ENCODE measurements around the gene EBF3. TPM values are rescaled to one million over a fixed set of nuclear protein-coding genes. Genes with fewer than 3 reads are reported as not detected.

Gene EBF3
- total and polyA plus RNA-seq, 4 donors: 0.13 to 23.3 (median 4.3) TPM

DNA sequence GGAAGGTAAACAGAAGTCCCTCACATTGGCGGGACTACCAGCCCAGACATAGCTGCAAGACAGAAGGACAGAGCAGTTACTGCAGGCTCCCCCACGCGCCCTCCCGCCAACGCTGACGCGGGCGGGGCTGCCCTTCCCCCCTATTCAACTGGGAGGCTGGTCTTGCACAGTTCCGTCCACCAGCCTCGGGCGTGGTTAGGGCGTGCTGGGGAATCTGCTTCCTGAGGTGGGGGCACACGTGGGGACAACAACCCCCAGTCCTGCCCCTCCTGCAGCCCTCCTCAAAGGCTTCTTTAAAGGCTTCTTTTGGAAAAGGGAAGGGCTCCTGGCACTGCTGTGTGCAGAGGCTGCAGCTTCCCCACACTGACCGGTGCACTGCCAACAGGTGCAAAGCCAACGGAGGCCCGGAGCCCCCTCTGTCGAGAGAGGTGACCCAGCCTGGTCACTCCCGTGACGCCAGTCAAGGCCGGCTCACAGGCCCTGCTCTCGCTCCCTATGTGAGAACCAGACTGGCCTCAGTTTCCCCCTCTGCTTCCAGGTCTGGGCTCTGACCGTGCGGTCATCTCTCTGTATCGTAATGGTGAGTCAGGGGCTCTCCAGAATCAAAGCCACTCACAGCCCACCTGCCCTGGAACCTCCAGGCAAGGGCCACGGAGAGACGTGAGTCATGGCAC is 126.0 kb downstream of the EBF3 start:
- H3K9me3 ChIP-seq (ENCODE audit: control insufficient read depth, low read length): no peaks in the 10 kb centered on the region
- ATAC-seq (ENCODE audit: low FRiP score) (no peak), DNase-seq (no peak)
- intact Hi-C loops (cut with DNase I): no loop called here
- H3K27ac ChIP-seq (ENCODE audit: low read depth in 1 of 2, low read length in 2 of 2): no peak overlapping the region
- no peak overlapping the region for H3K4me3 ChIP-seq (ENCODE audit: low read length in 2 of 2)
- no peaks in the 10 kb centered on the region for H3K36me3 ChIP-seq (ENCODE audit: control insufficient read depth in 1 of 2, insufficient read depth in 2 of 2, low read length in 1 of 2)
- no peaks in the 10 kb centered on the region for H3K4me1 ChIP-seq (ENCODE audit: control insufficient read depth in 1 of 2, insufficient read depth in 2 of 2, low read length in 2 of 2)
- no peaks in the 10 kb centered on the region for H3K27me3 ChIP-seq (ENCODE audit: control insufficient read depth in 1 of 2, insufficient read depth in 2 of 2, low read length in 1 of 2)
- WGBS, 2 donors: 88 to 92% methylated on average over 22 to 26 of the region's 26 CpGs

DNA sequence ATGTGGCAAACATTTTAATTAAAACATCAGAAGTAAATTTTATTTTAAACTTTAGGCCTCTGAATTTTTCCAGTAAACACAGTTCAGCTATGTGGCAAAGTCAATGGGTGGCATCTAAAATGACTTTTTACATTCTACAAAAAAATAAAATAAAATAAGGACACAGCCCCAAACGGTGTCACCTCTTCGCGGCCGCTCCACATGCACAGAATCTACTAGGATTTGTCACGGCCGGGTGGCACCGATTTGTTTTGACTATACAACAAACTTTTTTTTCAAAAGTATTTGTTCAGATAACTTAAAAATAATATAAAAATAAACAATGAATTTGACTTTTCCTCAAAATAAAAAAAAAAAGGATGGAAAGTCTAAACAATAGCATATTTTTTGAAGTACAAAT is 127.8 kb downstream of the EBF3 start:
- Histone ChIP-seq H3K4me1 (ENCODE audit: control insufficient read depth in 1 of 2, insufficient read depth in 2 of 2, low read length in 2 of 2) (no peaks in the 10 kb centered on the region), H3K4me3 (ENCODE audit: low read length in 2 of 2) (no peak overlapping the region), H3K27me3 (ENCODE audit: control insufficient read depth in 1 of 2, insufficient read depth in 2 of 2, low read length in 1 of 2) (no peaks in the 10 kb centered on the region), H3K36me3 (ENCODE audit: control insufficient read depth in 1 of 2, insufficient read depth in 2 of 2, low read length in 1 of 2) (no peaks in the 10 kb centered on the region), H3K9me3 (ENCODE audit: control insufficient read depth, low read length) (no peaks in the 10 kb centered on the region), H3K27ac (ENCODE audit: low read depth in 1 of 2, low read length in 2 of 2) (no peak overlapping the region)
- no peak for DNase-seq
- intact Hi-C loops (cut with DNase I): no loop called here
- 93 to 94% methylated on average over 7 of the region's 7 CpGs for WGBS, 2 donors
- ATAC-seq (ENCODE audit: low FRiP score): no peak

DNA sequence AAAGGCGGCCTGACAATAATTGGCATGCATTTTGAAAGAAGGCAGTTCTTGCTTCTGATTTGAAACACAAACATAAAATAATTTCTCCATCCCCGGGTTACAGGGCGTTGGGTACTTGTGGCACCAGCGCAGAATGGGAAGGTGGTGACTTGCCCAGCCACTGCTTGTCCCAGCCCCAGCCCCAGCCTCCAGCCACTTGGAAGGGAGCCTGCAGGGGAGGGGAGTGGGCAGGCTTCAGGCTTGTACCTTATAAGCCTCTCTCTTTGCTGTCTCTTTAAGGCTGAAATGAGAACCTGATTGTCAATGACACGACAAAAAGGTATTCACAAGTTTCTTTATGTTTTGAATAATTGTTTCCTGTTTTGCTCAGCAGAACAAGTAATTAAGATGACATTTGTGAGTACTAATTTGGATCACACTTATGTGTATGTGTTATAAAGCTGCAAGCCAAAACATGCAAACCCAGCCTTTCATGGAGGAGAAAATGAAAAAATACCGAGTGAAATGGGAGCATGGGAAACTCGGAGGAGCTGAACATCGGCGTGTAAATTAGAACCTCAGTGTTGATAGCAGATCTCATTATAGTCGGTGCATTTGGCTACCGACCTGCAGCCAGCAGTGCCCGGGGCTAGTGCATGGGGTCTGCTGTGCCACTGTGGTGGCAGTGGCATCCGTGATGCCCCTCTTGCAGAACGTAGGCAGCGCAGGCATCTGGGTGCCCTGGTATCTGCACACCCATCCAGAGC is 129.9 kb downstream of the EBF3 start:
- H3K4me3 ChIP-seq (ENCODE audit: low read length in 2 of 2): no peak overlapping the region
- no peak overlapping the region for H3K27ac ChIP-seq (ENCODE audit: low read depth in 1 of 2, low read length in 2 of 2)
- no peaks in the 10 kb centered on the region for H3K4me1 ChIP-seq (ENCODE audit: control insufficient read depth in 1 of 2, insufficient read depth in 2 of 2, low read length in 2 of 2)
- no peak for ATAC-seq (ENCODE audit: low FRiP score)
- H3K9me3 ChIP-seq (ENCODE audit: control insufficient read depth, low read length): no peaks in the 10 kb centered on the region
- H3K36me3 ChIP-seq (ENCODE audit: control insufficient read depth in 1 of 2, insufficient read depth in 2 of 2, low read length in 1 of 2): no peaks in the 10 kb centered on the region
- intact Hi-C loops (cut with DNase I): no loop called here
- 54 to 60% methylated on average over 15 of the region's 15 CpGs for WGBS, 2 donors
- DNase-seq: no peak
- H3K27me3 ChIP-seq (ENCODE audit: control insufficient read depth in 1 of 2, insufficient read depth in 2 of 2, low read length in 1 of 2): no peaks in the 10 kb centered on the region

DNA sequence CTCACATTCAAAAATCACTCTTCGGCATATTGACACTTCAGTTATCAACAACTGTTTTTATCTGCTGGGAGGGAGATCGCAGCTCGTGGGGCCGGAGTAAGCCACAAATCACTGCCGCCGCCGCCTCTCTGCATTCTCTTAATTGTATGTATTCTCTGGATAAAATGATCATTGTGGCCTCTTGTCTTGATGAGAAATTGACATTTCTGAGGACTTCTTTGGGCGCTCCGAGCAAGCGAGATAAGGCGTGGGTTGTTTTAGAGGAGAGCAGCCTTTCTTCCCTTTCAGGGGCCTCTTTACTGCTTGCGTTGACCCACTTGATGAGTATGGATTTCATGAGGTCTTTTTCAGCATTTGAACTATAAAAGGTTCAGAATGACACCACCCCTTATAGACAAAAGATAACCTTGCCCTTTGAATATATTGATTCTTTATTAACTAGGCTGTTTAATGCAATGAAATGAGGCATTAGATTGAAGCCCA is 130.6 kb downstream of the EBF3 start:
- DNase-seq (no peak), ATAC-seq (ENCODE audit: low FRiP score) (no peak)
- 91 to 92% methylated on average over 12 of the region's 12 CpGs for WGBS, 2 donors
- intact Hi-C loops (cut with DNase I): no loop called here
- H3K4me1 ChIP-seq (ENCODE audit: control insufficient read depth in 1 of 2, insufficient read depth in 2 of 2, low read length in 2 of 2): no peaks in the 10 kb centered on the region
- H3K36me3 ChIP-seq (ENCODE audit: control insufficient read depth in 1 of 2, insufficient read depth in 2 of 2, low read length in 1 of 2): no peaks in the 10 kb centered on the region
- no peak overlapping the region for H3K4me3 ChIP-seq (ENCODE audit: low read length in 2 of 2)
- H3K9me3 ChIP-seq (ENCODE audit: control insufficient read depth, low read length): no peaks in the 10 kb centered on the region
- H3K27ac ChIP-seq (ENCODE audit: low read depth in 1 of 2, low read length in 2 of 2): no peak overlapping the region
- H3K27me3 ChIP-seq (ENCODE audit: control insufficient read depth in 1 of 2, insufficient read depth in 2 of 2, low read length in 1 of 2): no peaks in the 10 kb centered on the region

DNA sequence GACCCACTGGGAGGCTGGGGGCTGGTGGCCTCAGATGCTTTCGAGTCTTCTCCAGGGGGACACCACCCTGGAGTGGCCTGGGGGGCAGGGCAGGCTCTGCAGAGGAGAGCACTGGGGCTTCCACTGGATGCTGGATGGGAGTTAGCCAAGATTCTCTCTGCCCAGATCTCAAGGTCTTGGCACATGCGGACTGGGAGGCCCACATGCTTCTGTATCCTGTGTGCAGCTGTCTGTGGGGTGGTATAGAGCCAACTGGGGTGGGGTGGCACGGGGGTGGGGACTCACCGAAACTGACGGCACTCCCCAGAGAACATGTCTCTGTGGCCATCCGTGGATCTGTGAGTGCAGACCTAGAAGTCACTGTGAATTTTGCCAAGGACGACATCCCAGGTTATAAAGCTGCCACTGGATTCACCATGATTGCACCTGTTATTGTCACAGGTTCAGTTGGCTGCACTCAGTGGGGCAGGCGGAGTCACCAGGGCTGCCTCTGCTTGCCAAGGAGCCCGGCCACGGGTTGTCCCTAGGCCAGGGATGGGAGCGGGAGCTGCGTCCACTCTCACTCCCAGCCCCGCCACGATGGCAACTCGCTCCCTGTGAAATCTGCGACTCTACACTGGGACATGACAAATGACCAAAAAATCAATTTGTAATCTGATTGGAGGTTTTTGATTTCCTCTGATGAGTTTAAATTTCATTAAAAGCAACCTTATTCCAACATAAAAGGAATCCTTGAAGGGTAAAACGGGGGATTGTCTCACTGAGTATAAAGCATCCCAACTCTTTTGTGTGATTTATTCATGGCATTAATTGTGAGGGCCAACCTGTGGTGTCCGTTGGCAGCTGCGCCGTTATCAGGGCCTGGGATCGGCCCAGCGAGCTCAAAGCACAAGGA is 131.3 kb downstream of the EBF3 start:
- DNase-seq (no peak), ATAC-seq (ENCODE audit: low FRiP score) (no peak)
- intact Hi-C loops (cut with DNase I): no loop called here
- H3K9me3 ChIP-seq (ENCODE audit: control insufficient read depth, low read length): no peaks in the 10 kb centered on the region
- no peaks in the 10 kb centered on the region for H3K4me1 ChIP-seq (ENCODE audit: control insufficient read depth in 1 of 2, insufficient read depth in 2 of 2, low read length in 2 of 2)
- H3K36me3 ChIP-seq (ENCODE audit: control insufficient read depth in 1 of 2, insufficient read depth in 2 of 2, low read length in 1 of 2): no peaks in the 10 kb centered on the region
- H3K27me3 ChIP-seq (ENCODE audit: control insufficient read depth in 1 of 2, insufficient read depth in 2 of 2, low read length in 1 of 2): no peaks in the 10 kb centered on the region
- H3K4me3 ChIP-seq (ENCODE audit: low read length in 2 of 2): no peak overlapping the region
- H3K27ac ChIP-seq (ENCODE audit: low read depth in 1 of 2, low read length in 2 of 2): no peak overlapping the region
- WGBS, 2 donors: 89 to 90% methylated on average over 22 of the region's 22 CpGs

DNA sequence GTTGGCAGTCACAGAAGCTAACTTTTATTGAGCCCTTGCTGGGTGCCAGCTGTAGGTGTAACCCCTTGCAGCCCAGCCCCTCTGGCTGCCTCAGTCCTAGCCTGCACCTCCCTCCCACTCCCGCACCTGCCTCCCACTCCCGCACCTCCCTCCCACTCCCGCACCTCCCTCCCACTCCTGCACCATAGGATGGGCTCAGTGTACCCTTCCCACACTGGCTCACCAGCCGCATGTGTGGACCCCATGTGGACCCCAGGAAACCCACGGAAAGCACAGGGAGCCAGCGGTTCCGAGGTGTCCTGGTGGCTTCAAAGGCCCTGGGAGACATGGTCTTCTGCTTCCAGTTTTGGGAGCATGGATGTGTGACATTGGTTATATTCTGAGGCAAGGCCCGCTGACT is 132.9 kb downstream of the EBF3 start:
- Histone ChIP-seq H3K27ac (ENCODE audit: low read depth in 1 of 2, low read length in 2 of 2) (no peak overlapping the region), H3K27me3 (ENCODE audit: control insufficient read depth in 1 of 2, insufficient read depth in 2 of 2, low read length in 1 of 2) (no peaks in the 10 kb centered on the region), H3K9me3 (ENCODE audit: control insufficient read depth, low read length) (no peaks in the 10 kb centered on the region), H3K36me3 (ENCODE audit: control insufficient read depth in 1 of 2, insufficient read depth in 2 of 2, low read length in 1 of 2) (no peaks in the 10 kb centered on the region), H3K4me3 (ENCODE audit: low read length in 2 of 2) (no peak overlapping the region), H3K4me1 (ENCODE audit: control insufficient read depth in 1 of 2, insufficient read depth in 2 of 2, low read length in 2 of 2) (no peaks in the 10 kb centered on the region)
- intact Hi-C loops (cut with DNase I): no loop called here
- WGBS, 2 donors: 93 to 97% methylated on average over 8 of the region's 8 CpGs
- ATAC-seq (ENCODE audit: low FRiP score) (no peak), DNase-seq (no peak)

DNA sequence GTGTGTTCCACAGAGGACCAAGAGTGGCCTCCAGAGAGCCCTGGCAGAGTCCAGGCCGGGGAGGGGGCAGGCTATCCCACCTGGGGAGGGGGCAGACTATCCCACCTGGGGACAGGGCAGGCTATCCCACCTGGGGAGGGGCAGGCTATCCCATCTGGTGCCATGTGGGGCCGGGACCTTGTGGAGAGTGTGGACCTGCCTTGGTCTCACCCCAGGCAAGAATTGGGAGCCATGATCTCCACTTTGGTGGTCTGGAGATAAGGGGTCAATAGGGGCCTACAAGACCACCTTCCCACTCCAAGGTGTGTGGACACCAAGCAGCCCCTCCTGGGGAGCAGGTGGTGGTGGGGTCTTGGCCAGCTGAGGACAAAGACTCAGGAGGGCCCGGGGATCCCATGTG is 138.2 kb downstream of the EBF3 start:
- Histone ChIP-seq H3K36me3 (ENCODE audit: control insufficient read depth in 1 of 2, insufficient read depth in 2 of 2, low read length in 1 of 2) (no peaks in the 10 kb centered on the region), H3K27ac (ENCODE audit: low read depth in 1 of 2, low read length in 2 of 2) (no peak overlapping the region), H3K4me1 (ENCODE audit: control insufficient read depth in 1 of 2, insufficient read depth in 2 of 2, low read length in 2 of 2) (no peaks in the 10 kb centered on the region), H3K27me3 (ENCODE audit: control insufficient read depth in 1 of 2, insufficient read depth in 2 of 2, low read length in 1 of 2) (no peaks in the 10 kb centered on the region), H3K9me3 (ENCODE audit: control insufficient read depth, low read length) (no peaks in the 10 kb centered on the region), H3K4me3 (ENCODE audit: low read length in 2 of 2) (no peak overlapping the region)
- WGBS, 2 donors: 92 to 93% methylated on average over 3 of the region's 3 CpGs
- intact Hi-C loops (cut with DNase I): no loop called here
- DNase-seq (no peak), ATAC-seq (ENCODE audit: low FRiP score) (no peak)

DNA sequence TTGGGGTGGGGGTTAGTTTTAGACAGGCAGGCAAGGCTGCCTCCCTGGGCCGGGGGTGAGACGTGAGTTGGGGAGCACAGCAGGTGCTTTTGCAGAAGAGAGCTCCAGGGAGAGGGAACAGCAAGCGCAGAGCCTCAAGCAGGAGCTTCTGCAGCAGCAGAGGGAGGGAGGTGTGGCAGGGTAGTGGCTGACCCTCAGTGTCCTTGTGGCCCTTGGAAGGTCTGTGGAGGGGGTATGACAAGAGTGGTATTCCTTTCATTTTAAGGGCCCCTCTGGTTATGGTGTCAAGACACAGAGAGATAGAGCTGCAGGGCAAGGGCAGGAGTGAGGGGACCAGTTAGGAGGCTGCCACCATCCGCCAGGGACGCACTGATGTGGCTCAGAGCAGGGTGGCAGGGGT is 138.9 kb downstream of the EBF3 start:
- Histone ChIP-seq H3K27me3 (ENCODE audit: control insufficient read depth in 1 of 2, insufficient read depth in 2 of 2, low read length in 1 of 2) (no peaks in the 10 kb centered on the region), H3K9me3 (ENCODE audit: control insufficient read depth, low read length) (no peaks in the 10 kb centered on the region), H3K4me3 (ENCODE audit: low read length in 2 of 2) (no peak overlapping the region), H3K36me3 (ENCODE audit: control insufficient read depth in 1 of 2, insufficient read depth in 2 of 2, low read length in 1 of 2) (no peaks in the 10 kb centered on the region), H3K4me1 (ENCODE audit: control insufficient read depth in 1 of 2, insufficient read depth in 2 of 2, low read length in 2 of 2) (no peaks in the 10 kb centered on the region), H3K27ac (ENCODE audit: low read depth in 1 of 2, low read length in 2 of 2) (no peak overlapping the region)
- ATAC-seq (ENCODE audit: low FRiP score) (no peak), DNase-seq (no peak)
- 89 to 92% methylated on average over 5 of the region's 5 CpGs for WGBS, 2 donors
- intact Hi-C loops (cut with DNase I): no loop called here
